K562 (cell line): ENCODE measurements around the gene STIL. TPM values are rescaled to one million over a fixed set of nuclear protein-coding genes. Genes with fewer than 3 reads are reported as not detected.

Experiments
- ARID2 ChIP-seq: fragments of 450-650 bp; IDR thresholded peaks from 2 replicates; pipeline ENCODE4 v1.6.1; 2017; ENCODE audit warnings: antibody characterized with exemption, mild to moderate bottlenecking
- ETV6 ChIP-seq, 3 experiments: fragments of 150-350 bp in 1 of 3; sonication (generic) in 1 of 3; formaldehyde crosslinking in 1 of 3; IDR thresholded peaks; 2 replicates each; pipeline versions ENCODE4 v1.6.1 to v1.8.0; 2014 to 2022; ENCODE audit warnings: borderline replicate concordance in 2 of 3, low read depth in 2 of 3, antibody characterized with exemption in 1 of 3, low read length in 1 of 3, mild to moderate bottlenecking in 1 of 3, missing genetic modification reagents in 1 of 3
- LARP7 ChIP-seq: fragments of 450-650 bp; IDR thresholded peaks from 2 replicates; pipeline ENCODE4 v1.6.1; 2016
- NRF1 ChIP-seq, 2 experiments: fragments of 450-650 bp; IDR thresholded peaks in 1 of 2; conservative IDR thresholded peaks in 1 of 2; 2 replicates each; pipeline ENCODE4 v1.6.1; 2014; ENCODE audit warnings: mild to moderate bottlenecking in 2 of 2
- PHB ChIP-seq: fragments of 250-450 bp; sonication (Bioruptor Pico); IDR thresholded peaks from 2 replicates; pipeline ENCODE4 v1.5.0; 2021
- RBM39 ChIP-seq: fragments of 200-400 bp; formaldehyde crosslinking; optimal IDR thresholded peaks from 2 replicates; pipeline ENCODE3; 2018; ENCODE audit warnings: low read depth, low read length
- SIX5 ChIP-seq, 2 experiments: IDR thresholded peaks; 2 replicates each; pipeline ENCODE4 v1.6.1; 2011; ENCODE audit warnings: low read length in 2 of 2, borderline replicate concordance in 1 of 2, low read depth in 1 of 2, mild to moderate bottlenecking in 1 of 2, moderate library complexity in 1 of 2; ENCODE audit not compliant: insufficient read depth in 1 of 2
- TCF3 ChIP-seq: sonication (generic); formaldehyde crosslinking; IDR thresholded peaks from 2 replicates; pipeline ENCODE4 v1.4.0; 2020; ENCODE audit warnings: mild to moderate bottlenecking, missing genetic modification reagents
- ZC3H8 ChIP-seq: fragments of 450-650 bp; IDR thresholded peaks from 2 replicates; pipeline ENCODE4 v1.6.1; 2017
- ZKSCAN3 ChIP-seq: fragments of 250-450 bp; sonication (Bioruptor Pico); IDR thresholded peaks from 2 replicates; pipeline ENCODE4 v1.4.0; 2020
- ZNF384 ChIP-seq: IDR thresholded peaks from 2 replicates; pipeline ENCODE4 v1.6.1; 2012; ENCODE audit warnings: low read depth, low read length, improper control_type of control experiment
- ZNF41 ChIP-seq: fragments of 250-450 bp; sonication (Bioruptor Pico); conservative IDR thresholded peaks from 2 replicates; pipeline ENCODE4 v1.4.0; 2020; ENCODE audit warnings: mild to moderate bottlenecking
- ZNF695 ChIP-seq: fragments of 450-650 bp; formaldehyde crosslinking; IDR thresholded peaks from 2 replicates; pipeline ENCODE4 v1.4.0; 2020; ENCODE audit warnings: mild to moderate bottlenecking, moderate library complexity
- ZNF699 ChIP-seq: fragments of 250-450 bp; sonication (Bioruptor Pico); IDR thresholded peaks from 2 replicates; pipeline ENCODE4 v1.8.0; 2021; ENCODE audit warnings: mild to moderate bottlenecking, moderate library complexity; ENCODE audit not compliant: insufficient replicate concordance
- polyA plus RNA-seq, 8 experiments: library from polyadenylated mRNA; depleted of rRNA in 4 of 8; stranded (reverse) in 5 of 8; unstranded in 3 of 8; fragments of >200 nt; fragmentation: Nextera tagmentation in 2 of 8; fragmentation: Illumina TruSeq in 1 of 8; extraction: Ambion mirVana in 2 of 8; extraction: Trizol in 1 of 8; gene quantifications; 2 replicates each; pipeline versions ENCODE4 v1.2.1 to v1.2.3, GENCODE V29; 2011 to 2014; ENCODE audit warnings: inconsistent platforms in 1 of 8, missing spikeins in 1 of 8
- total RNA-seq, 7 experiments: library from RNA; depleted of rRNA in 6 of 7; stranded (reverse); fragments of >200 nt in 6 of 7; fragmentation: Illumina TruSeq in 2 of 7; extraction: Trizol in 2 of 7; gene quantifications; 2 replicates each; pipeline versions ENCODE4 v1.2.1 to v1.2.3, GENCODE V29; 2011 to 2021; ENCODE audit warnings: low replicate concordance in 1 of 7
- TF ChIP-seq, protein P1 (sequence below): fragments of 450-650 bp; IDR thresholded peaks from 2 replicates; pipeline ENCODE4 v1.6.1; 2017; ENCODE audit warnings: mild to moderate bottlenecking, moderate library complexity
- TF ChIP-seq, protein P2 (sequence below): IDR thresholded peaks from 3 replicates; pipeline ENCODE4 v1.6.1; 2011; ENCODE audit warnings: borderline replicate concordance, mild to moderate bottlenecking; ENCODE audit not compliant: insufficient read length, insufficient read depth
- TF ChIP-seq, protein P3 (sequence below): fragments of 450-650 bp; IDR thresholded peaks from 2 replicates; pipeline ENCODE4 v1.6.1; 2016; ENCODE audit warnings: antibody characterized with exemption
- TF ChIP-seq, protein P4 (sequence below): fragments of 250-450 bp; sonication (Bioruptor Pico); IDR thresholded peaks from 2 replicates; pipeline ENCODE4 v1.5.0; 2021; ENCODE audit warnings: mild to moderate bottlenecking, moderate library complexity
- TF ChIP-seq, protein P5 (sequence below): sonication (generic); formaldehyde crosslinking; IDR thresholded peaks from 2 replicates; pipeline ENCODE4 v1.8.1; 2023; ENCODE audit warnings: mild to moderate bottlenecking, missing genetic modification reagents, moderate library complexity

The STIL gene
- total and polyA plus RNA-seq, 9 of the 15 experiments (the other 6 are each of a cell fraction or from before 2014, with no cell fraction given), result 10.5 to 77.4 (median 39.6) TPM

DNA sequence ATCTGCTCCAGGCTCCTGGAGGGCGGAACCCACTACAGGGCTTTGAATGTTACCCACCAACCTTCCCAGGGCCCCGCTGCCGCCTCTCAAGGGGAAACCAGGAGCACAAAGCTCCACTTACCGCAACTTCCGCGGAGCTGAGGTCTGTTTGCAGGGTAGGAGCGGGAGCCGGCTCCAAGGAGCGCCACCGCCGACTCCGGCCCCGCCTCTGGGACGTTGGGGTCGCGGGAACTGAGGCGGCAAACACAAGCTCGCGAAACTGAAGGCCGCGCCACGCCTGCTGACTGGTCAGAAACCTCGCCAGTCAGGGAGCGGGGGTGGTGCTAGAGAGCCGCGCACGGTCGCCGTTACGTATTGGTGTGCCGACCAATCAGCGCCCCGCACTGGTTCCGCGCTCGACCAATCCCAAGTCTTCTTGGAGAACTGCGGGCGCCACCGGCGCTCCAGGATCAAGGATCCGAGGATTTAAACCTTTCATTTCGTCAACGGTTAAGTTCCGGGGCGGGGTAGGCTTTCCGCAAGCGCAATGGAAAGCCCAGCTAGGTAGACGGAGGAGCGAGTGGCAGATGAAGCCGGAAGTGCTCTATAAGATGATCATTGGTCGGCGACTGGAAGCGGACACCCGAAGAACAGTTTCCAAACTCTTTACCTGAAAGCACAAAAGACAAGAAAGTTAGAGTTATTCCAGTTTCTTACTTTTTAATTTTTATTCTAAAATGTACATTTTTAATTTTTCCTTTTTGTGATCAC lies at the start of gene STIL (continued):
- 0 out of 4 replicates have a peak, but pooled peaks of 1 of the 2 experiments have one; percentile 20 for TF ChIP-seq ETV6 (IDR thresholded peaks at IDR 0.05; ENCODE audit: borderline replicate concordance in 1 of 2, low read depth in 2 of 2, low read length in 1 of 2)
- no peak for TF ChIP-seq ETV6 (CRISPR knock-in tag; IDR thresholded peaks at IDR 0.05; ENCODE audit: borderline replicate concordance)
- TF ChIP-seq, protein P1, sequence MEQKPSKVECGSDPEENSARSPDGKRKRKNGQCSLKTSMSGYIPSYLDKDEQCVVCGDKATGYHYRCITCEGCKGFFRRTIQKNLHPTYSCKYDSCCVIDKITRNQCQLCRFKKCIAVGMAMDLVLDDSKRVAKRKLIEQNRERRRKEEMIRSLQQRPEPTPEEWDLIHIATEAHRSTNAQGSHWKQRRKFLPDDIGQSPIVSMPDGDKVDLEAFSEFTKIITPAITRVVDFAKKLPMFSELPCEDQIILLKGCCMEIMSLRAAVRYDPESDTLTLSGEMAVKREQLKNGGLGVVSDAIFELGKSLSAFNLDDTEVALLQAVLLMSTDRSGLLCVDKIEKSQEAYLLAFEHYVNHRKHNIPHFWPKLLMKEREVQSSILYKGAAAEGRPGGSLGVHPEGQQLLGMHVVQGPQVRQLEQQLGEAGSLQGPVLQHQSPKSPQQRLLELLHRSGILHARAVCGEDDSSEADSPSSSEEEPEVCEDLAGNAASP, result no peak
- no peak for TF ChIP-seq RBM39
- no peak for TF ChIP-seq SIX5 (IDR thresholded peaks at IDR 0.05; ENCODE audit: borderline replicate concordance in 1 of 2, insufficient read depth in 1 of 2, low read depth in 1 of 2, low read length in 2 of 2)
- no peak for TF ChIP-seq ZNF41 (CRISPR knock-in tag)
- no peak for TF ChIP-seq ARID2
- TF ChIP-seq, protein P2, sequence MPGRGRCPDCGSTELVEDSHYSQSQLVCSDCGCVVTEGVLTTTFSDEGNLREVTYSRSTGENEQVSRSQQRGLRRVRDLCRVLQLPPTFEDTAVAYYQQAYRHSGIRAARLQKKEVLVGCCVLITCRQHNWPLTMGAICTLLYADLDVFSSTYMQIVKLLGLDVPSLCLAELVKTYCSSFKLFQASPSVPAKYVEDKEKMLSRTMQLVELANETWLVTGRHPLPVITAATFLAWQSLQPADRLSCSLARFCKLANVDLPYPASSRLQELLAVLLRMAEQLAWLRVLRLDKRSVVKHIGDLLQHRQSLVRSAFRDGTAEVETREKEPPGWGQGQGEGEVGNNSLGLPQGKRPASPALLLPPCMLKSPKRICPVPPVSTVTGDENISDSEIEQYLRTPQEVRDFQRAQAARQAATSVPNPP, result no peak
- no peak for TF ChIP-seq ZNF699 (CRISPR knock-in tag)
- peak; percentile 91 to 93 for TF ChIP-seq NRF1 (conservative IDR thresholded peaks at IDR 0.05 in 1 of 2, IDR thresholded peaks at IDR 0.05 in 1 of 2)
- TF ChIP-seq, protein P3, sequence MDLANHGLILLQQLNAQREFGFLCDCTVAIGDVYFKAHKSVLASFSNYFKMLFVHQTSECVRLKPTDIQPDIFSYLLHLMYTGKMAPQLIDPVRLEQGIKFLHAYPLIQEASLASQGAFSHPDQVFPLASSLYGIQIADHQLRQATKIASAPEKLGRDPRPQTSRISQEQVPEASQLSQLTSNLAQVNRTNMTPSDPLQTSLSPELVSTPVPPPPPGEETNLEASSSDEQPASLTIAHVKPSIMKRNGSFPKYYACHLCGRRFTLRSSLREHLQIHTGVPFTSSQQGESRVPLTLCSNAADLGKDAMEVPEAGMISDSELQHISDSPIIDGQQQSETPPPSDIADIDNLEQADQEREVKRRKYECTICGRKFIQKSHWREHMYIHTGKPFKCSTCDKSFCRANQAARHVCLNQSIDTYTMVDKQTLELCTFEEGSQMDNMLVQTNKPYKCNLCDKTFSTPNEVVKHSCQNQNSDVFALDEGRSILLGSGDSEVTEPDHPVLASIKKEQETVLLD, result peak; percentile 54; the same call in 1 of the 2 replicates
- 0 out of 2 replicates have a peak, but pooled peaks have one; percentile 63 for TF ChIP-seq ZNF695 (CRISPR knock-in tag)
- TF ChIP-seq PHB (CRISPR knock-in tag), result no peak
- TF ChIP-seq, protein P4, sequence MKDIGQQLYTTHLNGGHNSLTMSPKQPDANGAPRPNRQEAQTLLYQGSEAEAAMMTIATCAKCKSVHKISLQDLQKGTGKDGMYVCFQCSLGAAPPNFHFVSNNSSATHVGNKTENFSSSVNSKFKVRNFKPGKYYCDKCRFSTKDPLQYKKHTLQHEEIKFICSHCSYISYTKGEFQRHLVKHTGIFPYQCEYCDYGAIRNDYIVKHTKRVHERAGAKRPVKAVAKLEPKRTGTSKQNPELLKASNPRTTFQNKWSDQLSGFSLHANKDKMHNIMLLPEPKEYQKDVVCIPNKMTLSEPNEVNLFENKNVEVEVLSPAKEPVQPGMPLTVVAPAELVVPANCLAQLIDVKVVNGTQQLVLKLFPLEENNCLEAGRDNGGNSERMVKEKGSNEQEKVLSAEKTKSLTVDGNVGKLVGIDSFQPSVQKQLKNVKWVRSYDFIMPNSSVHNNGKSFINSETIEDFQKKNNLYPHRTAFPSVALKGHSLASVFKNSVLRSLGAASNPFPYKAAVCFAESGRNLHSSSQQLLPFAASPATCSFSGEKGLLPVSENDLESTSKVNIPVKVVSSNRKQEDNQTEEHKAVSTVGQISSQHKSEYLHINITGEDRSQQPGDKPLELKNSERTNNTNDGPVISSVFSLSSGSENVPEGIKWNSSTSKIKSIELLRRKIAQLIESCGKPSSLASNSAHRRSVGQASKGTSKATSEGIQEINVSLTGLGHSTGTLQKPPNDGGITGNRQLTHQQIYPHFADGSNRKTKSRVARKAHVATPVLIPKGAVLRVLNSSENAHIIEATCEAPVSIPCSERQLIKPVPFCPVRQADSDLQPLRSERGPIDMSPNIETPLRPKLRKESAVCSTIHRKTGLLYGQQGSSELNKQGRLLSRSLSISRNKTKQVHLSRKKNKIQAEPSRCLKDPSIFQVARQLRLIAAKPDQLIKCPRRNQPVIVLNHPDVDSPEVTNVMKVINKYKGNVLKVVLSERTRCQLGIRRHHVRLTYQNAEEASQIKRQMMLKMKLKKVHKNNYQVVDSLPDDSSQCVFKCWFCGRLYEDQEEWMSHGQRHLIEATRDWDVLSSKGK (CRISPR knock-in tag), result no peak
- no peak for TF ChIP-seq TCF3
- no peak for TF ChIP-seq ZNF384
- TF ChIP-seq LARP7, result no peak
- TF ChIP-seq, protein P5, sequence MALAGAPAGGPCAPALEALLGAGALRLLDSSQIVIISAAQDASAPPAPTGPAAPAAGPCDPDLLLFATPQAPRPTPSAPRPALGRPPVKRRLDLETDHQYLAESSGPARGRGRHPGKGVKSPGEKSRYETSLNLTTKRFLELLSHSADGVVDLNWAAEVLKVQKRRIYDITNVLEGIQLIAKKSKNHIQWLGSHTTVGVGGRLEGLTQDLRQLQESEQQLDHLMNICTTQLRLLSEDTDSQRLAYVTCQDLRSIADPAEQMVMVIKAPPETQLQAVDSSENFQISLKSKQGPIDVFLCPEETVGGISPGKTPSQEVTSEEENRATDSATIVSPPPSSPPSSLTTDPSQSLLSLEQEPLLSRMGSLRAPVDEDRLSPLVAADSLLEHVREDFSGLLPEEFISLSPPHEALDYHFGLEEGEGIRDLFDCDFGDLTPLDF, result peak; percentile 91
- TF ChIP-seq ZC3H8, result no peak
- no peak for TF ChIP-seq ZKSCAN3 (CRISPR knock-in tag)
